Sigmoid colon (tissue), 4 donors: ENCODE results near the gene ERCC8.

Experiments
- EP300 ChIP-seq, 4 donors: sonication (generic); formaldehyde crosslinking; IDR thresholded peaks; one replicate each; pipeline ENCODE4 v1.6.1; 2017; ENCODE audit warnings: antibody characterized with exemption in 4 of 4
- POLR2A ChIP-seq, 2 donors: fragments of 450-650 bp; IDR thresholded peaks; one replicate each; pipeline ENCODE4 v1.6.1; 2016; ENCODE audit warnings: antibody characterized with exemption in 2 of 2, mild to moderate bottlenecking in 2 of 2, moderate library complexity in 2 of 2
- TF ChIP-seq, protein P1 (sequence below), 4 experiments: fragments of 450-650 bp in 3 of 4; fragments of 200-600 bp in 1 of 4; IDR thresholded peaks; one replicate each; pipeline ENCODE4 v1.5.1; 2016 to 2019; ENCODE audit warnings: antibody characterized with exemption in 4 of 4, mild to moderate bottlenecking in 3 of 4, moderate library complexity in 2 of 4

DNA sequence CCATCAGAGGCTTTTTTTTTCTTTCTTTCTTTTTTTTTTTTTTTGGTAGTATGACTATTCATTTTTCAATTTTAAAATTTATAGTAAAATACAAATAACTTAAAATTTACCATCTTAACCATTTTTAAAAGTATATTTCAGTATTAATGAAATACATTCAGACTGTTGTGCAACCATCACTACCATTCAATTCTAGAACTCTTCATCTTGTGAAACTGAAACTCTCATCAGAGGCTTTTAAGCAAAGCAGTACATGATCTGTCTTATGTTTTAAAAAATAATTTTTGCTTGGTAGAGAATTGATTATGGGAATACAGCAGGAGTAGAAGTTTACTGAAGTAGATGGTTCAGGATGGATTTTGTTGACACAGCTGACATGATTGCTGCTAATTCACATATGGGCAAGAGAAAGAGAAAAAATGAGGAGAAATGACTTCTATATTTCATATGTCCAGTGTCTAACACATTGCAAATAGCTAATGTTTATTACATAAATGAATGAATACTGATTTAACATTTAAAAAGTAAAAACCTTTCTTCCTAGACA, 114.2 kb downstream of the ERCC8 start:
- TF ChIP-seq, protein P1, sequence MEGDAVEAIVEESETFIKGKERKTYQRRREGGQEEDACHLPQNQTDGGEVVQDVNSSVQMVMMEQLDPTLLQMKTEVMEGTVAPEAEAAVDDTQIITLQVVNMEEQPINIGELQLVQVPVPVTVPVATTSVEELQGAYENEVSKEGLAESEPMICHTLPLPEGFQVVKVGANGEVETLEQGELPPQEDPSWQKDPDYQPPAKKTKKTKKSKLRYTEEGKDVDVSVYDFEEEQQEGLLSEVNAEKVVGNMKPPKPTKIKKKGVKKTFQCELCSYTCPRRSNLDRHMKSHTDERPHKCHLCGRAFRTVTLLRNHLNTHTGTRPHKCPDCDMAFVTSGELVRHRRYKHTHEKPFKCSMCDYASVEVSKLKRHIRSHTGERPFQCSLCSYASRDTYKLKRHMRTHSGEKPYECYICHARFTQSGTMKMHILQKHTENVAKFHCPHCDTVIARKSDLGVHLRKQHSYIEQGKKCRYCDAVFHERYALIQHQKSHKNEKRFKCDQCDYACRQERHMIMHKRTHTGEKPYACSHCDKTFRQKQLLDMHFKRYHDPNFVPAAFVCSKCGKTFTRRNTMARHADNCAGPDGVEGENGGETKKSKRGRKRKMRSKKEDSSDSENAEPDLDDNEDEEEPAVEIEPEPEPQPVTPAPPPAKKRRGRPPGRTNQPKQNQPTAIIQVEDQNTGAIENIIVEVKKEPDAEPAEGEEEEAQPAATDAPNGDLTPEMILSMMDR (IDR thresholded peaks at IDR 0.05): no peak
- TF ChIP-seq POLR2A (IDR thresholded peaks at IDR 0.05) (no peak), EP300 (IDR thresholded peaks at IDR 0.05) (no peak)
